ENCODE results near the gene TMEM184A. TPM values are rescaled to one million over a fixed set of nuclear protein-coding genes. Genes with fewer than 3 reads are reported as not detected.

The TMEM184A gene
- total and polyA plus RNA-seq, 2 experiments from 2014 or later: 14.5 to 24.7 TPM

DNA sequence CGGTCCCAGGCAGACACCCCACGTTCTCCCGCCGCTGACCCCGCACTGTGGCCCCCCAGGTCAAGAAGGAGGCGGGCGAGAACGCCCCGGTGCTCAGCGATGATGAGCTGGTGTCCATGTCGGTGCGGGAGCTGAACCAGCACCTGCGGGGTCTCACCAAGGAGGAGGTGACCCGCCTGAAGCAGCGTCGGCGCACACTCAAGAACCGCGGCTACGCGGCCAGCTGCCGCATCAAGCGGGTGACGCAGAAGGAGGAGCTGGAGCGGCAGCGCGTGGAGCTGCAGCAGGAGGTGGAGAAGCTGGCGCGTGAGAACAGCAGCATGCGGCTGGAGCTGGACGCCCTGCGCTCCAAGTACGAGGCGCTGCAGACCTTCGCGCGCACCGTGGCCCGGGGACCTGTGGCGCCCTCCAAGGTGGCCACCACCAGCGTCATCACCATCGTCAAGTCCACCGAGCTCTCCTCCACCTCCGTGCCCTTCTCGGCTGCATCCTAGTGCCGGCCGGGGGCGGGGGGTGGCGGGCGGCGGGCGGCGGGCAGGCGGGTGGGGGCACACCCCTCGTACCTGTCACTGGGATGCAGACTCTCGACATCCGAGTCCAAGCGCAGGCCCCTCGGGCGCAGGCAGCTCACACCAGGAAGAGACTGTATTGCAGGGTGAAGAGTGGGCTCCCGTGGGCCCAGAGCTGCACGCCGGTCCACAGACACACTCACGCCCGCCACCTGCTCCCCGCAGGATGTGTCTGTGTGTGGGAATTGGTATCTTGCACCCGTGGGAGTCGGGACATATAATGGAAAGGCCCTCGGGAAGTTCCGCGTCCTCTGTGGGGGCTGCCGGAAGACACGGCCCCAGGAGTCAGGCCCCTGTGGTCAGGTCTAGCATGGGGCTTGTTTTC, 15.9 kb downstream of the TMEM184A start:
- Histone ChIP-seq H3K9me3 (ENCODE audit: low read depth) (no peaks in the 10 kb centered on the region), H3K79me2 (peaks cover 40% of the 10 kb centered on the region), H4K20me1 (ENCODE audit: insufficient read depth, poor library complexity, severe bottlenecking) (peaks cover 4% of the 10 kb centered on the region), H3K4me1 (ENCODE audit: insufficient read depth) (peaks cover 34% of the 10 kb centered on the region), H3K27me3 (no peaks in the 10 kb centered on the region), H3K9me2 (replicated peaks; ENCODE audit: insufficient read depth) (no peaks in the 10 kb centered on the region), H3K27ac (no peak overlapping the region), H2AFZ (no peak overlapping the region), H3K4me3 (no peak overlapping the region), H3K4me2 (no peak overlapping the region), H3K36me3 (replicated peaks; ENCODE audit: insufficient read depth, low read depth) (no peaks in the 10 kb centered on the region)
- no peak for TF ChIP-seq EZH2phosphoT487 (IDR thresholded peaks at IDR 0.05; ENCODE audit: low read depth, severe bottlenecking, unreplicated experiment)
- WGBS (ENCODE audit: low lambda C conversion rate, missing lambda C conversion rate): 98% methylated on average over 50 of the region's 73 CpGs
- no peak for DNase-seq (ENCODE audit: low spot score)

DNA sequence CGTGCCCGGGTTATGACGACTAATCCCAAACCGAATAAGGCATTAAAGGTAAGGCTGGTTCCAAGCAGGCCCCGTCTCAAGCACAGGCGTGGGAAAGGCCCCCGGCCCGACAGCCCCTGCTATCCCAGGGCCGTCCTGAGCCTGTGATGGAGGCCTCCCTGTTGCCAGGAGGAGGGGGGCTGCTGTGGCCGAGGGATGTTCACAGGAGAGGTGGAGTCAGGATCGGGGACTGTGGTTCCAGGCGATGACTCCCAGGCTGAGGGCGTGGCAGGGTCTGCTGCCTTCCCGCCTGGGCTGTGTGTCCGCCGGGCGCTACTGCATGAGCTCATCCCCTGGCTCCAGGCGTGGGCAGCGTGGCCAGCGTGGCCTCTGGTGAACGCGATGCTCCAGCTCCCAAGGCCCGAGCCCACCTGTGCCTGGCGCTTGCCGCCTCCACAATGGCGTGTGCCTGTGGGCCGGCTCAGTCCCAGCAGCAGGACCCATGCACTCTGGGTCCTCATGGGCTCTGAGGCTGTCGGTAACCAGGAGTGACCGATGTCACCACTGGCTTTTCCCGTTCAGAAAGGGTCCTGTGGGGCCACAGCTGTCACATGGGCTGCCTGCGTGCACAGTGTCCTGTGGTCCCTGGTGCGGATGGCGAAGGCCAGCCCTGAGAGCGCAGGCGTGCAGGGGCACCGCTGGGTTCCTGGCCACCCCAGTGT, 16.7 kb downstream of the TMEM184A start:
- Histone ChIP-seq H3K4me3 (no peak overlapping the region), H3K27ac (no peak overlapping the region), H3K79me2 (peaks cover 48% of the 10 kb centered on the region), H3K27me3 (no peaks in the 10 kb centered on the region), H3K9me3 (ENCODE audit: low read depth) (no peaks in the 10 kb centered on the region), H4K20me1 (ENCODE audit: insufficient read depth, poor library complexity, severe bottlenecking) (peaks cover 6% of the 10 kb centered on the region), H3K4me1 (ENCODE audit: insufficient read depth) (peaks cover 35% of the 10 kb centered on the region), H3K36me3 (replicated peaks; ENCODE audit: insufficient read depth, low read depth) (no peaks in the 10 kb centered on the region), H2AFZ (no peak overlapping the region), H3K9me2 (replicated peaks; ENCODE audit: insufficient read depth) (no peaks in the 10 kb centered on the region), H3K4me2 (no peak overlapping the region)
- whole genome bisulfite sequencing (ENCODE audit: low lambda C conversion rate, missing lambda C conversion rate): 92% methylated on average over 35 of the region's 36 CpGs
- TF ChIP-seq EZH2phosphoT487 (IDR thresholded peaks at IDR 0.05; ENCODE audit: low read depth, severe bottlenecking, unreplicated experiment): no peak
- no peak for TF ChIP-seq EZH2 (IDR thresholded peaks at IDR 0.05; ENCODE audit: borderline replicate concordance)
- TF ChIP-seq, protein P1, sequence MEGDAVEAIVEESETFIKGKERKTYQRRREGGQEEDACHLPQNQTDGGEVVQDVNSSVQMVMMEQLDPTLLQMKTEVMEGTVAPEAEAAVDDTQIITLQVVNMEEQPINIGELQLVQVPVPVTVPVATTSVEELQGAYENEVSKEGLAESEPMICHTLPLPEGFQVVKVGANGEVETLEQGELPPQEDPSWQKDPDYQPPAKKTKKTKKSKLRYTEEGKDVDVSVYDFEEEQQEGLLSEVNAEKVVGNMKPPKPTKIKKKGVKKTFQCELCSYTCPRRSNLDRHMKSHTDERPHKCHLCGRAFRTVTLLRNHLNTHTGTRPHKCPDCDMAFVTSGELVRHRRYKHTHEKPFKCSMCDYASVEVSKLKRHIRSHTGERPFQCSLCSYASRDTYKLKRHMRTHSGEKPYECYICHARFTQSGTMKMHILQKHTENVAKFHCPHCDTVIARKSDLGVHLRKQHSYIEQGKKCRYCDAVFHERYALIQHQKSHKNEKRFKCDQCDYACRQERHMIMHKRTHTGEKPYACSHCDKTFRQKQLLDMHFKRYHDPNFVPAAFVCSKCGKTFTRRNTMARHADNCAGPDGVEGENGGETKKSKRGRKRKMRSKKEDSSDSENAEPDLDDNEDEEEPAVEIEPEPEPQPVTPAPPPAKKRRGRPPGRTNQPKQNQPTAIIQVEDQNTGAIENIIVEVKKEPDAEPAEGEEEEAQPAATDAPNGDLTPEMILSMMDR (IDR thresholded peaks at IDR 0.05; ENCODE audit: poor library complexity): no peak
- DNase-seq (ENCODE audit: low spot score): peak; percentile 47

DNA sequence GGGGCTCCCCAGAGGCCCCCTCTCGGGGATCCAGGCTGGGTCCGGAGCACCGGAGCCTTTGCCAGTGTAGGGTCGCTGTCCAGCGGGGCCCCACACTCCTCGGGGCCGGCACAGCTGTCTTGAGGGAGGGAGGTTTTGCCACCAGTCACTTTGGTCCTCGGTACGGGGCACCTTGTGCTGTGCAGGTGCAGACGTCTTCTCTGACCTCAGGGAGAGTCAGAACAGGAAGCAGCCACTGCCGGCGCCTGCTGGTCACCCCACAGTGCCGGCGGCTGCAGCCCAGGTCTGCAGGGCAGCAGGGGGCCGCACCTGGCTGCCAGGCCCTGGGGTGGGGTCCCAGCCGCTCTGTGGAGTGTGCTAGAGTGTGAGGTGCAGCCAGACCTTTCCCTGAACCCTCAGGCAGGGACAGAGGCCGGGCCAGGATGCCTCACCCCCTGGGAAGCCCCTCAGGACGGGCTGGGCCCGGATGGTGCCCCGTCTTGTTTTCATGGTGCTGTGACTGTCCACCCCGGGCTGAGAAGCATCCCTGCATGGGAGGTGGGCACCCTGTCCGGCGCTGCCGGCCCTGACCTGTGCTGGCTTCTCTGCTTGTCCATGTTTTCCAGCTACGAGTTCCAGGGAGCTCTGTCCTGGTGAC, 17.3 kb downstream of the TMEM184A start:
- Histone ChIP-seq H3K9me3 (ENCODE audit: low read depth) (no peaks in the 10 kb centered on the region), H4K20me1 (ENCODE audit: insufficient read depth, poor library complexity, severe bottlenecking) (peaks cover 10% of the 10 kb centered on the region), H3K4me2 (peak overlapping the region; percentile 83), H2AFZ (no peak overlapping the region), H3K9me2 (replicated peaks; ENCODE audit: insufficient read depth) (no peaks in the 10 kb centered on the region), H3K36me3 (replicated peaks; ENCODE audit: insufficient read depth, low read depth) (no peaks in the 10 kb centered on the region), H3K4me3 (no peak overlapping the region), H3K79me2 (peaks cover 54% of the 10 kb centered on the region), H3K27me3 (no peaks in the 10 kb centered on the region), H3K4me1 (ENCODE audit: insufficient read depth) (peaks cover 41% of the 10 kb centered on the region), H3K27ac (peak overlapping the region; percentile 99)
- TF ChIP-seq EZH2phosphoT487 (IDR thresholded peaks at IDR 0.05; ENCODE audit: low read depth, severe bottlenecking, unreplicated experiment): no peak
- TF ChIP-seq EZH2 (IDR thresholded peaks at IDR 0.05; ENCODE audit: borderline replicate concordance): no peak
- TF ChIP-seq, protein P1 (IDR thresholded peaks at IDR 0.05; ENCODE audit: poor library complexity): no peak
- DNase-seq (ENCODE audit: low spot score): peak; percentile 10
- WGBS (ENCODE audit: low lambda C conversion rate, missing lambda C conversion rate): 85% methylated on average over 22 of the region's 25 CpGs

All from hepatocyte (in vitro differentiated cells).